ENCODE measurements around the gene AP3B2.

The AP3B2 gene

GRCh38 chr15:82698711-82699345, 10.8 kb downstream of the AP3B2 start:
- no peak for DNase-seq (ENCODE audit: low read depth in 2 of 3, low spot score in 1 of 3)

- no peak for DNase-seq (ENCODE audit: low read depth in 2 of 3, low spot score in 1 of 3)
Observed at GRCh38 chr15:82697735-82698407, 11.8 kb downstream of the AP3B2 start.

GRCh38 chr15:82692171-82692570, 17.5 kb downstream of the AP3B2 start:
- no peak for DNase-seq (ENCODE audit: low read depth in 2 of 3, low spot score in 1 of 3)

GRCh38 chr15:82689147-82689546, 20.5 kb downstream of the AP3B2 start:
- DNase-seq (ENCODE audit: low read depth in 2 of 3, low spot score in 1 of 3) = no peak

GRCh38 chr15:82688691-82689090, 21.0 kb downstream of the AP3B2 start:
- DNase-seq (ENCODE audit: low read depth in 2 of 3, low spot score in 1 of 3) = no peak

GRCh38 chr15:82681371-82681770, 28.3 kb downstream of the AP3B2 start:
- DNase-seq (ENCODE audit: low read depth in 2 of 3, low spot score in 1 of 3) = no peak

- DNase-seq (ENCODE audit: low read depth in 2 of 3, low spot score in 1 of 3) = peak; percentile 54 to 65 (median 60)
Observed at GRCh38 chr15:82680200-82681102, 29.2 kb downstream of the AP3B2 start.

GRCh38 chr15:82679626-82680199, 30.0 kb downstream of the AP3B2 start:
- no peak for DNase-seq (ENCODE audit: low read depth in 2 of 3, low spot score in 1 of 3)

GRCh38 chr15:82677720-82678323, 31.9 kb downstream of the AP3B2 start:
- DNase-seq (ENCODE audit: low read depth in 2 of 3, low spot score in 1 of 3) = no peak

- DNase-seq (ENCODE audit: low read depth in 2 of 3, low spot score in 1 of 3) = no peak
Observed at GRCh38 chr15:82674873-82675272, 34.8 kb downstream of the AP3B2 start.

GRCh38 chr15:82670699-82671098, 39.0 kb downstream of the AP3B2 start:
- no peak for DNase-seq (ENCODE audit: low read depth in 2 of 3, low spot score in 1 of 3)

- DNase-seq (ENCODE audit: low read depth in 2 of 3, low spot score in 1 of 3) = no peak
Observed at GRCh38 chr15:82666606-82667005, 43.1 kb downstream of the AP3B2 start.

- no peak for DNase-seq (ENCODE audit: low read depth in 2 of 3, low spot score in 1 of 3)
Observed at GRCh38 chr15:82664021-82664420, 45.7 kb downstream of the AP3B2 start.

GRCh38 chr15:82663186-82663600, 46.5 kb downstream of the AP3B2 start:
- peak in 1 of 3 donors; percentile 26 for DNase-seq (ENCODE audit: low read depth in 2 of 3, low spot score in 1 of 3)

- DNase-seq (ENCODE audit: low read depth in 2 of 3, low spot score in 1 of 3) = no peak
Observed at GRCh38 chr15:82662641-82663040, 47.0 kb downstream of the AP3B2 start.

- DNase-seq (ENCODE audit: low read depth in 2 of 3, low spot score in 1 of 3) = no peak
Observed at GRCh38 chr15:82660378-82660777, 49.3 kb downstream of the AP3B2 start.

- no peak for DNase-seq (ENCODE audit: low read depth in 2 of 3, low spot score in 1 of 3)
Observed at GRCh38 chr15:82656641-82657266, 52.9 kb downstream of the AP3B2 start.

- DNase-seq (ENCODE audit: low read depth in 2 of 3, low spot score in 1 of 3) = no peak
Observed at GRCh38 chr15:82655606-82656005, 54.1 kb downstream of the AP3B2 start.

GRCh38 chr15:82653483-82654168, 56.0 kb downstream of the AP3B2 start:
- DNase-seq (ENCODE audit: low read depth in 2 of 3, low spot score in 1 of 3) = no peak

- no peak for DNase-seq (ENCODE audit: low read depth in 2 of 3, low spot score in 1 of 3)
Observed at GRCh38 chr15:82651708-82652107, 58.0 kb downstream of the AP3B2 start.
